PFSK-1 (cell line): ENCODE data around the gene KYAT1.

Experiments used
- FOXP2 ChIP-seq: optimal IDR thresholded peaks from 2 replicates; pipeline ENCODE3; 2011; ENCODE audit warnings: borderline replicate concordance, control low read depth, inconsistent platforms; ENCODE audit not compliant: insufficient read depth; ENCODE audit errors: extremely low read length, extremely low read depth
- POLR2AphosphoS5 ChIP-seq: IDR thresholded peaks from 2 replicates; pipeline ENCODE4 v1.6.1; 2012; ENCODE audit warnings: low read depth, mild to moderate bottlenecking, control low read depth, low read length, moderate library complexity
- SIN3A ChIP-seq: IDR thresholded peaks from 2 replicates; pipeline ENCODE4 v1.6.1; 2012; ENCODE audit warnings: mild to moderate bottlenecking, low read length, moderate library complexity, borderline replicate concordance; ENCODE audit not compliant: insufficient read depth
- TAF1 ChIP-seq: IDR thresholded peaks from 2 replicates; pipeline ENCODE4 v1.6.1; 2012; ENCODE audit warnings: low read length, control low read depth, borderline replicate concordance; ENCODE audit not compliant: insufficient read depth
- TF ChIP-seq, protein P1 (sequence below), 2 experiments: IDR thresholded peaks; 2 replicates each; pipeline versions ENCODE4 v1.6.1 to v1.8.0; 2011 to 2012; ENCODE audit warnings: low read depth in 2 of 2, low read length in 2 of 2, control low read depth in 1 of 2, inconsistent platforms in 1 of 2, mild to moderate bottlenecking in 1 of 2, moderate library complexity in 1 of 2; ENCODE audit not compliant: insufficient read depth in 1 of 2

KYAT1 gene

DNA sequence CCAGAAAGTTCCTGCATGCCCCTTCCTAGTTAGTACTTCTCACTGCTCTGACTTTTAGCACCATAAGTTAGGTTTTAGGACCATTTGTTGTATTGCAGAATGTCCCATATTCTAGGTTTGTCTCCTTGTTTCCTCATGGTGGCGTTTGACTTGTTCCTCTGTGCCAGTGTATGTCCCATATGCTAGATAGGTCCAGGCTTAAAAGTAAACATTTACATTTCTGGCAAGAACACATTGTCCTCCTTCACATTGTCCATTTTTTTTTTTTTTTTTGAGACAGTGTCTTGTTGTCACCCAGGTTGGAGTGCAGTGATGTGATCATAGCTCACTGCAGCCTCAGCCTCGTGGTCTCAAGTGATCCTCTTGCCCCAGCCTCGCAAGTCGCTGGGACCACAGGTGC is 79.3 kb downstream of the KYAT1 start:
- no peak for TF ChIP-seq POLR2AphosphoS5

DNA sequence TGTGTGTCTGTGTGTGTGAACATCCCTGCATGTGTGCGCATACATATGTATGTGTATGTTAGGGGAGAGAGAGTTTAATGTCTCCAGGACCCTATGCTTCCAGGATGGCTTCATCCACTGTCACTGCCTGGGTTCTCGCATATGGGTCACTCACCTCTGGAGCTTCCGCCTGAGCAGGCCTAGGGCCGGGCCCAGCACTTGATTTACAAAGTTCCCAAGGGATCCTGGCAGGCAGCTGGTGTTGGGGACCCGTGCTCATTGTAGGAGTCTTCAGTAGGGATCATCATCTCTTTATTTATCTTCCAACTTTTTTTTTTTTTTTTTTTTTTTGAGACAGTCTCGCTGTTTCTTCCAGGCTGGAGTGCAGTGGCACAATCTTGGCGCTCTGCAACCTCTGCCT is 81.7 kb downstream of the KYAT1 start:
- TF ChIP-seq SIN3A (no peak), FOXP2 (no peak), POLR2AphosphoS5 (no peak), TAF1 (no peak)
- TF ChIP-seq, protein P1, sequence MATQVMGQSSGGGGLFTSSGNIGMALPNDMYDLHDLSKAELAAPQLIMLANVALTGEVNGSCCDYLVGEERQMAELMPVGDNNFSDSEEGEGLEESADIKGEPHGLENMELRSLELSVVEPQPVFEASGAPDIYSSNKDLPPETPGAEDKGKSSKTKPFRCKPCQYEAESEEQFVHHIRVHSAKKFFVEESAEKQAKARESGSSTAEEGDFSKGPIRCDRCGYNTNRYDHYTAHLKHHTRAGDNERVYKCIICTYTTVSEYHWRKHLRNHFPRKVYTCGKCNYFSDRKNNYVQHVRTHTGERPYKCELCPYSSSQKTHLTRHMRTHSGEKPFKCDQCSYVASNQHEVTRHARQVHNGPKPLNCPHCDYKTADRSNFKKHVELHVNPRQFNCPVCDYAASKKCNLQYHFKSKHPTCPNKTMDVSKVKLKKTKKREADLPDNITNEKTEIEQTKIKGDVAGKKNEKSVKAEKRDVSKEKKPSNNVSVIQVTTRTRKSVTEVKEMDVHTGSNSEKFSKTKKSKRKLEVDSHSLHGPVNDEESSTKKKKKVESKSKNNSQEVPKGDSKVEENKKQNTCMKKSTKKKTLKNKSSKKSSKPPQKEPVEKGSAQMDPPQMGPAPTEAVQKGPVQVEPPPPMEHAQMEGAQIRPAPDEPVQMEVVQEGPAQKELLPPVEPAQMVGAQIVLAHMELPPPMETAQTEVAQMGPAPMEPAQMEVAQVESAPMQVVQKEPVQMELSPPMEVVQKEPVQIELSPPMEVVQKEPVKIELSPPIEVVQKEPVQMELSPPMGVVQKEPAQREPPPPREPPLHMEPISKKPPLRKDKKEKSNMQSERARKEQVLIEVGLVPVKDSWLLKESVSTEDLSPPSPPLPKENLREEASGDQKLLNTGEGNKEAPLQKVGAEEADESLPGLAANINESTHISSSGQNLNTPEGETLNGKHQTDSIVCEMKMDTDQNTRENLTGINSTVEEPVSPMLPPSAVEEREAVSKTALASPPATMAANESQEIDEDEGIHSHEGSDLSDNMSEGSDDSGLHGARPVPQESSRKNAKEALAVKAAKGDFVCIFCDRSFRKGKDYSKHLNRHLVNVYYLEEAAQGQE (IDR thresholded peaks at IDR 0.05; ENCODE audit: insufficient read depth in 1 of 2, low read depth in 2 of 2, low read length in 2 of 2), result no peak

DNA sequence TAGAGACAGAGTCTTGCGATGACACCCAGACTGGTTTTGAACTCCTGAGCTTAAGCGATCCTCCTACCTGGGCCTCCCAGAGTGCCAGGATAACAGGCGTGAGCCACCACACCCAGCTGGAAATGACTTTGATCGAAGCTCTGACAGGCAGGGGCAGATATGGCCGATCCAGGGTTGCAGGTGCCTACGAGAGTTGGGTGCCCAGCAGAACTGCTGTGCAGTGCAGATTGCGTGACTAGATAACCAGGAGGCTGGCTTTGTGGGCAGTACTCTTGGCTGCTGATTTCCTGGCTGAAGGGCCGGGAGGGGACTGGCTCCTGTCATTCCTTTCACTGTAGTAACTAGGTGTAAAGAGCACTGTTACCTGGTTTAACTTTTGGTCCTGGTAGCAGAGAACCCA is 82.9 kb downstream of the KYAT1 start:
- TF ChIP-seq FOXP2 (no peak), TAF1 (no peak), SIN3A (no peak), POLR2AphosphoS5 (no peak)
- TF ChIP-seq, protein P1 (IDR thresholded peaks at IDR 0.05; ENCODE audit: insufficient read depth in 1 of 2, low read depth in 2 of 2, low read length in 2 of 2), result no peak

DNA sequence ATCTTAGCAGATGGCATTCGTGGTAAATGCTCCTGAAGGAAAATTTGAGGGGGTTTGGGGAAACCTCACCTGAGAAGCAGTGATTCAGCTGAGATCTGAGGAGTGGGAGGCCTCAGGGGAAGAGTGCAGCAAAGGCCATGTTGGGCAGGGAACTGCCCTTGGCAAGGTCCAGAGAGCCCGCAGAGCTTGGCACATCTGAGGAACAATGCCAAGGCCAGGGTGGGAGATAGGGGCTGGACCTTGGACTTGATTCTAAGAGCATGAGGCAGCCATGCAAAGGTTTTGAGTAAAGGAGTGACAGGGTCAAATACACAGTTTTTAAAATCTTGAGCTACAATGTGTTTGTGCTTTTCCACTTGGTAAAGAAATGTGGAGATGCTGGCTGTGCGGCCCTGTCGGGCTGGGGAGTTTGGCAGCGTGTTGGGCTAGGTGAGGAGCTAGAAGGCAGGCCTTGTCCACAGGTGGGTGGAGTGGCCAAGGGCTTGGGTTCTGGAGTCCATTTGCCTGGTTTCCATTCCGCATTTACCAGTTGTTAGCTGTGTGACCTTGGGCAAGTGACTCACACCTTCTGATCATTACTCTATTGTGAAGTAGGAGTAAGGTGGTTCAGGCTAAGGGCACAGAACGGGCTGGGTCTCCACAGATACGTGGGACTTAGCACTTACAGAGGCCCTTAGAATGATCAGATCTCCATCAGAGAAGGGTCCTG is 88.6 kb downstream of the KYAT1 start:
- TF ChIP-seq SIN3A, result no peak
- TF ChIP-seq, protein P1 (IDR thresholded peaks at IDR 0.05; ENCODE audit: insufficient read depth in 1 of 2, low read depth in 2 of 2, low read length in 2 of 2), result no peak
- no peak for TF ChIP-seq FOXP2
- TF ChIP-seq POLR2AphosphoS5, result no peak
- TF ChIP-seq TAF1, result no peak

DNA sequence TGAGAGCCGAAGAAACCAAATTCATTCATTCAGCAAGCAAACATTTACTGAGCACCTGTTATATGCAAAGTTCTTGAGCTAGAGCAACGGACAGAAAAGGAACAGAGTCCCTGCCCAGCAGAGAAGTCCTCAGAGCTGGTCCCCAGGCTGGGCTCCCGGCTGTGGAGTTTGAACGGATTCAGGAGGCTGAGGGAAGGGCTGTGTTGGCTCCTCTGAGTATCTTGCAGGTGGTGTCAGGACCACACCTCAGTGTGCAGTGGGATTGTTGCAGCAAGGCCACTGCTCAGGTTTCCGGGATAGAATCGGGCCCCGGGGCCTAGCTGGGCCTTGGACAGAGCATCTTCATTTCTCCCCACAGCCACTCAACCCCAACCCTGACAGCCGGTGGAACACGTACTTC is 89.6 kb downstream of the KYAT1 start:
- no peak for TF ChIP-seq SIN3A
- no peak for TF ChIP-seq FOXP2
- TF ChIP-seq, protein P1 (IDR thresholded peaks at IDR 0.05; ENCODE audit: insufficient read depth in 1 of 2, low read depth in 2 of 2, low read length in 2 of 2), result no peak
- TF ChIP-seq TAF1, result no peak
